GM18873 (cell line): ENCODE data around the gene SCNN1G.

Source experiments
- ATAC-seq: cut with Tn5 transposase; IDR thresholded peaks from one replicate; pipeline ENCODE4 v1.9.1; 2021; ENCODE audit warnings: mild to moderate bottlenecking, moderate library complexity, moderate number of reproducible peaks; ENCODE audit not compliant: unreplicated experiment, low FRiP score

SCNN1G gene

DNA sequence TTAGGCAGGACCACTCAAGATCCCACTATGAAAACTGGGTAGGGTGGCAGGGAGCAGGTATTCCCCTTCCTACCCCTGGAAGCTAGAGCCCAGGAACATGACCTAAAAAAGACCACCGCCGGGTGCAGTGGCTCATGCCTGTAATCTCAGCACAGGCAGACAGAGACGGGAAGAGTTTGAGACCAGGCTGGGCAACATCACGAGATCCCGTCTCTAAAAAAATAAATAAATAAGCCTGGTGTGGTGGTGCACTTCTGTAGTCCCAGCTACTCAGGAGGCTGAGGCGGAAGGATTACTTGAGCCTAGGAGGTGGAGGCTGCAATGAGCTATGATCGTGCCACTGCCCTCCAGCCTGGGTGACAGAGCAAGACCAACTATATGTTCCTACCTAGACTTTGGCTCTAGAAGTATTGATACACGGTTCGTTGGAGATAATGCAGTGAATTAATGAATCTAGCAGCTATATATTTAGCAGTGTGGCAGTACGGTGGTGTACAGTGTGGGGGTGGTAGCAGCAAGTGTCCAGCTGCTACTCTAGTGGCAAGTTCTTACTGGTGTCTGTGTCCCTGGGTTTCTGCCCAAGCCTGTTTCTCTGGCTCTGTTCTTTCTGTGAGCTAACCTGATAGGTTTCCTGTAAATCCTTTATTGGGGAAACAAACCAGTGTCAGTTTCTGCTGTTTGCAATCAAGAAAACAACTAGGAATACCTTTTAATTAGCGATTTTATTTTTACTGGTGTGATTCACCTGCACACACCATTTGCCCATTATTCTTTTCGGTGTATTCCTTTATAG is 30.0 kb upstream of the SCNN1G start:
- no peak for ATAC-seq

DNA sequence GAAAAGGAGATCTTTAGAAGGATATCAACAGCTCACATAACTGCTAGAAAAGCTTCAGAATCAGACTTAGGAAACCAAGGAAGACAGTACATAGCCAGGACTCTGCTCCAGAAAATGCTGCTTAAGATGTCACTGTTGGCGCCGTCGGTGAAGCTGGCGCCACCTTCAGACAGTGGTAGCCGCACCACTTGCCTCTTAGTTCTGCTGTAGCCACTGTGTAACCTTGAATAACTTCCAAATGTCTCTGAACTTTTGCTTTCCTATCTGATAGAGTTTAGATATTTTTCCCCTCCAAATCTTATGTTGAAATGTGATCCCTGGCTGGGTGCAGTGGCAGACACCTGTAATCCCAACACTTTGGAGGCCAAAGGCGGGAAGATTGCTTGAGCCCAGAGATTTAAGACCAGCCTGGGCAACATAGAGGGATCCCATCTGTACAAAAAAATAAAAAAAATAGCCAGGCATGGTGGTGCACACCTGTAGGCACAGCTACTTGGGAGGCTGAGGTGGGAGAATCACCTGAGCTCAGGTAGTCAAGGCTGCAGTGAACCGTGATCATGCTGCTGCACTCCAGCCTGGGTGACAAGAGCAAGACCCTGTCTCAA is 27.0 kb upstream of the SCNN1G start:
- ATAC-seq: no peak

DNA sequence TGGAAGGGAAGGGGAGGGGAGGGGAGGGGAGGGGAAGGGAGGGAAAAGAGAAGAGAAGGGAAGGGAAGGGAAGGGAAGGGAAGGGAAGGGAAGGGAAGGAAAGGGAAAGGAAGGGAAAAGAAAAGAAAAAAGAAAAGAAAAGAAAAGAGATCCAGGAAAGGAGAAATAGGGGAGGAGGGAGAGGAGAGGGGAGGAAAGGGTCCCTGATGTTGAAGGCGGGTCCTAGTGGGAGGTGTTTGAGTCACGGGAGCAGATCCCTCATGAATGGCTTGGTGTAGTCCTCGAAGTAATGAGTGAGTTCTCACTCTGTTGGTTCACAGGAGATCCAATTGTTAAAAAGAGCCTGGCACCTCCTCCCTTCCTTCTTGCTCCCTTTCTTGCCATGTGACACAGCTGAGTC is 26.4 kb upstream of the SCNN1G start:
- no peak for ATAC-seq

DNA sequence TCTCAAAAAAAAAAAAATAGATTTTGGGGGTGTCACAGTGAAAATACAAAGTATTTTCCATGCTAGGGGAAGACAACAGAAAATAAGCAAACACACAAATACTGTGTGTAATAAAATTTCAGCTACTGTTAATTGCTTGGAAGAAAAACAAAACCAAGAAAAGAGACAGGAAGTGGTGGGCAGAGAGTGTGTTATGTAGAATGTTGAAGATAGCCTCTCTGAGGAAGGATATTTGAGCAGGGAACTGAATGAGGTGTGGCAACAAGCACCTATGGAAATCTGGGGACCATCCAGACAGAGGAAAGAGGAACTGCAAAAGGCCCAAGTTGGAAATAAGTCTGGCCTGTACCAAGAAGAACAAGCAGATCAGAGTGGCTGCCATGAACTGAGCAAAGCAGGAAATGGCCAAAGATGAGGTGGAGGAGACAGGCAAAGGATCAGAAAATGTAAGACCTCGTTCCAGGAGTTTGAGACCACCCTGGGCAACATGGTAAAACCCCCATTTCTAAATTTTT is 25.5 kb upstream of the SCNN1G start:
- no peak for ATAC-seq

DNA sequence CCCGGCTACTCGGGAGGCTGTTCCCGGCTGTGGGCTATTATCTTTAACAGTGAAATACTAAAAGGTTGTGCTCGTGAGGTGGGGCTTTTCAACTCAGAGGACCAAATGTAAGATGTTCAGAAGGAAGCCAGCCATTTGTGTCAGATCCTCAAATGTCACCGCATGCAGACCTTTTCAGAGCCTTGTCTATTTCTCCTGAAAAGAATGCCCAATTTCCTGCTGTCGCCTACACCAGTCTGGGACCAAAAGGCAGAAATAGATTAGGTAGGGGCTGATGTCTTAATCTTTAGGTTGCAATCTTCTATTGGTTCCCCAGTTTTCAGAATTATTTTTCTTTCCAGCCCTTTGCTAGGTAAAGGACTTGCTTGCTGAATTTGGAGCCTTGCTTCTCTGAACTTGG is 24.4 kb upstream of the SCNN1G start:
- ATAC-seq: no peak

DNA sequence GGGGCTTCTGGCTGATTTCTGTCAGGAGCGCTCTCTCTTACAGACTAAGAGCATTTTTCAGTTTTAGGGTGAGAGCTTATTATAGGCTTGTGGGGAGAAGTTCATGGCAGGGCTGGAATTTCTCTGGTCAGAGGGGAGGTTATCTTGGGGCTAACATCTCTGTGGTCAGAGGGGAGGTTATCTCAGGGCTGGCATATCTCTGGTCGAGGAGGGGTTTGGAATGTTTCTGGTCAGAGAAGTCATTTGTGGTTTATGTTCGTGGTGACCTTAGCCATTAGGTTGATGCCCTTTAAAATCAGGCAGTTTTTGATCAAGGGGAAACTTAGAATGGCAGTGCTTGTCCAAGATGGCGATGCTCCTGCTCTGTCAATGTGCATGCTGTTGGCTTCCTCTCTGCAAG is 22.5 kb upstream of the SCNN1G start:
- no peak for ATAC-seq

DNA sequence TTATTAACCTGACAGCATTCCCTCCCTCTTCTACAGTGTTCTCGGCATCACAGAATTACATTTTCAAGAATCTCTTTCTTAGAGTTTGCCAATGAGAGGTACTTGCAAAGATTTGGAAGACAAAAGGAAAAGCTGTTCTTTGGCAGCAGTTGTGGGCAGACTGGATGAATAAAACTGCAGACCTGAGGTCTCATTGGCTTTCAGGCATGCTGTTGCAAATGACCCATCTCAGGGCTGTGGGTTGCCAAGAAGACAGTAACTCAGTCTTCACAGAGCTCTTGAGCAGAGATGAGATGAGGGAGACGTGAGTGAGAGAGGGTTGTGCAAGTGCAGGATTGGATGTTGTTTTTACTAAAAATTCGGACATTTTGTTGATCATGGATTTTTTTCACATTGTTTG is 22.0 kb upstream of the SCNN1G start:
- no peak for ATAC-seq

DNA sequence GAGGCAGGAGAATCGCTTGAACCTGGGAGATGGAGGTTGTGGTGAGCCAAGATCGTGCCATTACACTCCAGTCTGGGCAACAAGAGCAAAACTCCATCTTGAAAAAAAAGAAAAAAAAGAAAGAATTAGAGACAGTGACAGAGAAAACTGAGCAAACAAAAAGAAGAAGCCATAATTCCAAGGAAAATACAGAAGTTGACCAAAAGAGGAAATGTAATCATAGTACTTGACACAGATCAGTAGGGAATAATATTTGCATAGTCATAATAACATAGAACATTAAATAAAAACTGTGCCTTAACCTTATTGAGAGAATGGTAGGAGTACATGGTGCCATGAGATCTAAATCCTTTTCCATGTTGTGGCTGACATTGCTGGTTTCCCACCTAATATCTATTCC is 18.6 kb upstream of the SCNN1G start:
- ATAC-seq: no peak

DNA sequence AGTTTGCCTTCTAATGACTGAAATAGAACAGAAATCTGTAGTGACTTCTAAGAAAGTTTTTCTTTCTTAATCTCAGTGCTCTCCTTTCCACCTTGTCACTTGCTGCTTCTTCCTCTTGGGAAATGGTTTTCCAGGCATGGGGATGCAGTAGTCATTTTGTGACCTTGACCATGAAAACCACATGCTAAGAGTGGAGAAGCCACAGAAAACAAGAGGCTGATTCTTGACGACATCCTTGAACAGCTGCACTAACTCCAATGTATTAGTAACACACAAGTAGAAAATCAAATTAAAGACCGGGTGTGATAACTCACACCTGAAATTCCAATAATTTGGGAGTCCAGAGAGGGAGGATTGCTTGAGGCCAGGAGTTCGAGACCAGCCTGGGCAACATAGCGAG is 17.8 kb upstream of the SCNN1G start:
- no peak for ATAC-seq

DNA sequence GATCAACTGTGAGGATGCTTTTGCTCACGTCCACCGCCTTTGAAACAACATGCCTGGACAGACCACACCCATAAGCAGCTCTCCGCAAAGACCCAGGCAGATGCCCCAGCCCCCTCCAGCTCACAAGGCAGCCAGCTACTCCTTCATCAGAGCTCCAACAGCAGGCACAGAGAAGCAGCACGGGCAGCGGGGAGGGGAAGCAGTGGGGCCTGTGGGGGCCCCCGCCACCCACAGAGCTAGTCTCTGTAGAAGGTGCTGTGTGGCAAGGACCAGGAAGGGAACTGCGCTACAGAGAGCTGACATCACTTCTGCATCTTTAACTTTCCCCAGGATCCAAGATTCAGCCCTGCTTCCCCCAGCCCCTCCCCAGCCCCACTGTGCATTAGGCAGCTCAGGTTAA is 10.0 kb upstream of the SCNN1G start:
- no peak for ATAC-seq

DNA sequence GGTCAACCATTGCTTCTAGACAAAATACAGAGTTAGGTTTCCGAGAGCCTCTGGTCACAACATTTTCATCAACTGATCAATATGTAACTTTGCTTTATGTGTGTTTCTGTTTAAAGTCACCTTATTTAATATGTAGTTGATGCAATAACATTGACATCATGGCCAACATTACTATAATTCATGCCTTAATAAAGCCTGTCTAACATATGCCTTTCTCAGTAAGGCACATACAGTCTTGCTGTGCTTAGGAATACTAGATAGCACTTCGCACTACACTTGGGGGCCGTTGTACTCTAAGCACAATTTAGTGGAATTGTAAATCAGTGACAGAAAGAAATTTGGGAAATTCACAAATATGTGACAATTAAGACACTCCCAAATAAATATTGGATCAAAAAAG is 9.6 kb upstream of the SCNN1G start:
- no peak for ATAC-seq

DNA sequence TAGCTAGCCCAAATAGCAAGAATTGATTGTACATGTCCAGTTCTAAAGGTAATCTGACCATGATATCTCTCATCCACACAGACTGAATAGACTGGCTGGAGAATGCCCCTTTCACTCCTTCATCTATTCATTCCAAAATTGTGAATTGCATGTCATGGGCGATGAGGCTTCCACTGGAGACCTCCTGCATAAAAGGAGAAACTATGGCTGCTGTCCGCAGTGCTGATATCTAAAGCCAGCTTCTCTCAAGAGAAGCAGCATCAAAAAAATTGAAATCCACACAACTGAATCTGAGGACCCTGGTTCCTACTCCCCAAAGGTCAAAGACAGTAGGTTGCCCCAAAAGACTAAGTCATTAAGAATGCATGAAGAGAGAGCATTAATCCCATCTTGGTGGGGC is 7.9 kb upstream of the SCNN1G start:
- no peak for ATAC-seq

DNA sequence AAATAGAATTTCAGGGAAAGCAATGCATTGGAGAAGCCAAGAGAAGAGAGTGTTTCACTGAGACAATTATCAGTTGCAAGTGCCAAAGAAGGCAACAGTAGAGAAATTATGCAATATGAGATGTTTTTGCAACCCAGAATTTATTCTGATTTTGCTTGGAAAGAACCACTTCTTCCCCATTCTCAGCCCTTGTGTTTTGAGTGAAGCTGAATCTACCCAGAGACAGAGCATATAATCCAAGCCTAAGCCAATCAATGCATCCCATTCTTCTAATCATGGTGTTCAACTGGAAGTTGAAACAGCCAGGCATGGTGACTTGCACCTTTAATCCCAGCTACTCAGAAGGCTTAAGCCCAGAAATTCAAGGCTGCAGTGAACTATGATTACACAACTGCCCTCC is 6.9 kb upstream of the SCNN1G start:
- ATAC-seq: no peak

DNA sequence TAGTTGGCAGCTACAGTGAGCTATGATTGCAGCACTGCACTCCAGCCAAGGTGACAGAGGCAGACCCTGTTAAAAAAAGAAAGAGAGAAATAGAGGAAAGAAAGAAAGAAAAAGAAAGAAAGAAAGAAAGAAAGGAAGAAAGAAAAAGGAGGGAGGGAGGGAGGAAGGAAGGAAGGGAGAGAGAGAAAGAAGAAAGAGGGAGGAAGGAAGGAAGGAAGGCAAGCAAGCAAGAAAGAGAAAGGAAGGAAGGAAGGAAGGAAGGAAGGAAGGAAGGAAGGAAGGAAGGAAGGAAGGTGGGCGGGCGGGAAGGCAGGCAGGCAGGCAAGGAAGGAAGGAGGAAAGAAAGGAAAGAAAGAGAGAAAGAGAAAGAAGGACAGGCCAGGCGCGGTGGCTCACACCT is 1.0 kb upstream of the SCNN1G start:
- ATAC-seq: no peak

DNA sequence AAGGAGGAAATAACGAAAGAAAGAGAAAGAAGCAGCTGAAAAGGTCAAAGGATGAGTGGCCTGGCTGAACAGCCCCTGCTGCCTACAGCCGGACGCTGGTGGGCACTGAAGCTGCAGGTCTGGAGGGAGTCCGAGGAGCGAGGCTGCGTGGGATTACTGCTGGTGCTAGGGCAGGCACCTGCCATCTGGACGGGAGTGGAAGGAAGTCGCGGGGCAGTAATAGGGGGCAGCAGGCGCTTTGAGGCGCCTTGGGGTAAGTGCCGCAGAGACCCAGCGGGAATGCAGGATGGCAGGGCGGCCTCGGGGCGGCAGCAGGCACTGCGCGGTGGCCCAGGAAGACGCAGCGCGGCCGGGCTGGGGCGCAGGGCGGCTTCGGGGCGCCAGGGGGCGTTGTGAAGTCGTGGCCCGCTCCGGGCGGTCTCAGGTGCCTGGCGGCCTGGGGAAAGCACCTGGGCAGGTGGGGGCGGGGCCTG is 303 bp upstream of the SCNN1G start:
- ATAC-seq: no peak

DNA sequence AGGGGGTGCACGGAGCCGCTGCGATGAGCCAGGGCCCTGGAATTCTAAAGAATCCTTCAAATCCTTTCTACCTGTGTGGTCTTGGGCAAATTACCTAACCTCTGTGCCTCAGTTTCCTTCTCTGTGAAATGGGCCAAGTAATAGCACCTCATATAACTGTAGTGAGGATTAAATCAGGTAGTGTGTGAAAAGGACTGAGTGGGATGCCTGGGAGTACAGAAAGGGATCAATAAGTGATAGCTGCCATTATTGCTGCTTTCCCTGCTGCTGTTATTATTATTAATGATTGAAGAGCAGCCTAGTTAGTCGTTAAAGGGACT is 958 bp downstream of the SCNN1G start:
- no peak for ATAC-seq

DNA sequence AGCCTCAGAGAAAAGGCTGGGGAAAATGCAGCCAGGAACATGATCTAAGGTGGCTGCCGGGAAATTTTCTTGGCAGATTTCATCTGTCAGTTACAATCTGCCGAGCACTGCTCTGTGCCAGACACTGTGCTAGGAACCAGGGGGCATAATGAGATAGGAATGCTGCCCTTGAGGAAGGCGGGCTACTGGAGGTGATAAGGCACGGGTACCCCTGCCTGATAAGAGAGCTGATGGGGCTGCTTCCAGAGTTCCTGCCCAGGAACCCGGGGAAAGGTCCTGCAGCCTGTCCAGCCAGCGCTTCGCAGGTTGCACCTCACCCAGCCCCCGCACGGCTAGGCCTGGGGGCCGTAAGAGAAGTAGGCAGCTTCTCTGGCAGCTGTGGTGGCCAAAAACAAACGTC is 3.1 kb downstream of the SCNN1G start:
- ATAC-seq: no peak

DNA sequence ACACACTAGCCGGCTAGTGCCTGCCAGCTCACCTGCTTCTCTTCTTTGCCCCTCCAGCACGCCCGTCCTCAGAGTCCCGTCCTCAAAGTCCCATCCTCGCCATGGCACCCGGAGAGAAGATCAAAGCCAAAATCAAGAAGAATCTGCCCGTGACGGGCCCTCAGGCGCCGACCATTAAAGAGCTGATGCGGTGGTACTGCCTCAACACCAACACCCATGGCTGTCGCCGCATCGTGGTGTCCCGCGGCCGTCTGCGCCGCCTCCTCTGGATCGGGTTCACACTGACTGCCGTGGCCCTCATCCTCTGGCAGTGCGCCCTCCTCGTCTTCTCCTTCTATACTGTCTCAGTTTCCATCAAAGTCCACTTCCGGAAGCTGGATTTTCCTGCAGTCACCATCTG is 3.6 kb downstream of the SCNN1G start:
- ATAC-seq: no peak

DNA sequence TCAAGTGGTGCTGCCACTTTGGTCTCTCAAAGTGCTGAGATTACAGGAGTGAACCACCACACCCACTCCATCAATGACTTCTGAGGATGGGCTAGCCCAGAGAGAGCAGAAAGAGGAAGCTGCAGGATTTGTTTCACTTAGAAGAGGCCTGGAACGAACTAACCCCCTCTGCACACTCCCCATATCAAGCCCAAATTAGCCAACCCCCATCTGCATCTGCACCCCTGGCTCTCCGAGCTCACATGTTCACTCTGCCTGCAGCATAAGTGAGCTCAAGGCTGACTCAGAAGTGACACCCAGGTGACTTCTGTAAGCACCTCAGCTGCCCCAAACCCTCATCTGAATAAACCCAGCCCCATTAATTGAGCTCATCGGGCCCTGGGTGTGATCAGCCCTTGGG is 4.8 kb downstream of the SCNN1G start:
- ATAC-seq: no peak

DNA sequence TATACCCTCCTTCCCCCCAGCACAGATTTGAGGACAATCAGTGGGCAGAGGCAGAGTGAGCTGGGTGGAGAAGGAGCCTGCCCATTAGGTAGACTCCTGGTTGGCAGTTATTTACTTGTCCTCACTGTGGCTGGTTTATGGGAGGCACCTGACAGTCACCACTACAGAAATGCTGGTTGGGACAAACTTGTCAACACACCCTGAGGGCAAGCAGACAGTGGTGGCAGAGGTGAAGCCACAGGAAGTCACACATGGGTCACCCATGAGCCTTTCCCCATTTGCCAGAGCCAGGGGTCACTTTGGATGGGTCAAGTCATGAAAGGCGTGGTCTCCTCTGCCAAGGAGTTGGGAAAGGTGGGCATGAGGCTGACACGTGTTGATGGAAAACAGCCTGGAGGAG is 6.4 kb downstream of the SCNN1G start:
- ATAC-seq: no peak

DNA sequence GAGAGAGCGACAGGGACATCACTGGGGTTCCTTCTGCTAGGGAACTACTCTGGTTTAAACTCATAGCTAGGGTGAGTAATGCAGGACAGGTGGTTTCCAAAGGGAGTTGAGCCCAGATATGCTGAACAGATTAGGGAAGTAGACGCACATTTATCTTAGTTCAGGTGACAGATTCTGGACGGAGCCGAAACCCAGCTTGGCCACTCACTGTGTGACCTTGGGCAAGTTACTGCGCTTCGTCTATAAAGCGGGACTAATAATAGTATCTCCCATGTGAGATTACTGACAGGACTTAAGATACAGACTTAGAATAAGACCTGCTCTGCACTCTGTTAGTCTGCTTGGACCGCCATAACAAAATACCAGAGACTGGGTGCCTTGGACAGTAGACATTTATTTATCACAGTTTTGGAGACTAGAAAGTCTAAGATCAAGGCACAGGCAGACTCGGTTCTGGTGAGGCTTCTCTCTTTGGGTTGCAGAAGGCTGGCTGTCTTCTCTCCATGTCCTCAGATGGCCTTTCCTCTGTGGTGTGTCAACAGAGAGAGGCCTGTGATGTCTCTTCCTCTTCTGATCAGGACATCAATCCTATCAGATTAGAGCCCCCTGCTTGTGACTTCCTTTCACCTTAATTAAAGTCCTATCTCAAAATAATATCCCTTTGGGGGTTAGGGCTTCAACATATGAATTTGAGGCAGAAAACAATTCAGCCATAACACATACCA is 12.1 kb downstream of the SCNN1G start:
- ATAC-seq: no peak
